K562 (cell line): ENCODE measurements around the gene SLC25A20. TPM values are rescaled to one million over a fixed set of nuclear protein-coding genes. Genes with fewer than 3 reads are reported as not detected.
A peak's percentile ranks its signal among the peaks of the same experiment; 100 is the strongest.

Experiments used
- ARID1B ChIP-seq: fragments of 450-650 bp; IDR thresholded peaks from 2 replicates; pipeline ENCODE4 v1.6.1; 2016; ENCODE audit warnings: antibody characterized with exemption, mild to moderate bottlenecking, inconsistent platforms
- ATF3 ChIP-seq, 2 experiments: fragments of 450-650 bp in 1 of 2; sonication (generic) in 1 of 2; formaldehyde crosslinking in 1 of 2; IDR thresholded peaks in 1 of 2; conservative IDR thresholded peaks in 1 of 2; 2 replicates each; pipeline versions ENCODE4 v1.6.1 to v1.8.1; 2016 to 2023; ENCODE audit warnings: mild to moderate bottlenecking in 2 of 2, moderate library complexity in 2 of 2, inconsistent platforms in 1 of 2, missing genetic modification reagents in 1 of 2
- DIDO1 ChIP-seq: fragments of 450-650 bp; IDR thresholded peaks from 2 replicates; pipeline ENCODE4 v1.6.1; 2016; ENCODE audit warnings: low read depth, missing biosample characterization, missing genetic modification characterization
- IRF2 ChIP-seq: sonication (generic); formaldehyde crosslinking; IDR thresholded peaks from 2 replicates; pipeline ENCODE4 v1.8.1; 2022; ENCODE audit warnings: mild to moderate bottlenecking, missing genetic modification reagents
- MEIS2 ChIP-seq: fragments of 450-650 bp; IDR thresholded peaks from 2 replicates; pipeline ENCODE4 v1.6.1; 2014; ENCODE audit warnings: mild to moderate bottlenecking; ENCODE audit not compliant: partially characterized antibody
- NFIC ChIP-seq: fragments of 450-650 bp; IDR thresholded peaks from 2 replicates; pipeline ENCODE4 v1.6.1; 2017; ENCODE audit warnings: mild to moderate bottlenecking, inconsistent platforms
- SMARCA5 ChIP-seq: fragments of 450-650 bp; IDR thresholded peaks from 2 replicates; pipeline ENCODE4 v1.6.1; 2016
- SREBF2 ChIP-seq: sonication (generic); formaldehyde crosslinking; IDR thresholded peaks from 2 replicates; pipeline ENCODE4 v1.4.0; 2020; ENCODE audit warnings: mild to moderate bottlenecking, missing genetic modification reagents
- SRF ChIP-seq, 2 experiments: fragments of 250-450, 450-650 bp in 1 of 2; sonication (Bioruptor Pico) in 1 of 2; sonication (generic) in 1 of 2; formaldehyde crosslinking; IDR thresholded peaks; 2 replicates each; pipeline versions ENCODE4 v1.5.0 to v1.5.1; 2020 to 2022; ENCODE audit warnings: mild to moderate bottlenecking in 1 of 2, missing genetic modification reagents in 1 of 2
- SRSF1 ChIP-seq: fragments of 200-400 bp; formaldehyde crosslinking; IDR thresholded peaks from 2 replicates; pipeline ENCODE4 v1.6.1; 2017; ENCODE audit warnings: mild to moderate bottlenecking, low read depth, low read length, moderate library complexity
- ZBTB5 ChIP-seq: fragments of 450-650 bp; IDR thresholded peaks from 2 replicates; pipeline ENCODE4 v1.6.1; 2017; ENCODE audit warnings: antibody characterized with exemption
- polyA plus RNA-seq, 8 experiments: library from polyadenylated mRNA; depleted of rRNA in 4 of 8; stranded (reverse) in 5 of 8; unstranded in 3 of 8; fragments of >200 nt; fragmentation: Nextera tagmentation in 2 of 8; fragmentation: Illumina TruSeq in 1 of 8; extraction: Ambion mirVana in 2 of 8; extraction: Trizol in 1 of 8; gene quantifications; 2 replicates each; pipeline versions ENCODE4 v1.2.1 to v1.2.3, GENCODE V29; 2011 to 2014; ENCODE audit warnings: inconsistent platforms in 1 of 8, missing spikeins in 1 of 8
- total RNA-seq, 7 experiments: library from RNA; depleted of rRNA in 6 of 7; stranded (reverse); fragments of >200 nt in 6 of 7; fragmentation: Illumina TruSeq in 2 of 7; extraction: Trizol in 2 of 7; gene quantifications; 2 replicates each; pipeline versions ENCODE4 v1.2.1 to v1.2.3, GENCODE V29; 2011 to 2021; ENCODE audit warnings: low replicate concordance in 1 of 7

The SLC25A20 gene
- total and polyA plus RNA-seq, 9 of the 15 experiments (the other 6 are each of a cell fraction or from before 2014, with no cell fraction given): 14.3 to 48.1 (median 21.6) TPM

- TF ChIP-seq ATF3 (IDR thresholded peaks at IDR 0.05) (no peak), ATF3 (CRISPR knock-in tag; conservative IDR thresholded peaks at IDR 0.05) (no peak), ARID1B (0 out of 2 replicates have a peak, but pooled peaks have one; percentile 20), SREBF2 (no peak), ZBTB5 (peak; percentile 77; the same call in 1 of the 2 replicates), MEIS2 (no peak), SRF (CRISPR knock-in tag; IDR thresholded peaks at IDR 0.05) (no peak), SMARCA5 (no peak), DIDO1 (tag) (no peak), IRF2 (no peak), SRSF1 (no peak), NFIC (peak; percentile 84)
Measured at GRCh38 chr3:48847053-48847503, 51.6 kb downstream of the SLC25A20 start (continued).
